Erythroblast (primary cell): Measurements from ENCODE around the gene AP1B1.

Experiments
- GATA1 ChIP-seq: IDR thresholded peaks from 2 replicates; pipeline ENCODE4 v1.6.1; 2011; ENCODE audit warnings: low read depth, mild to moderate bottlenecking, control low read depth, low read length, moderate library complexity
- POLR2A ChIP-seq: IDR thresholded peaks from 2 replicates; pipeline ENCODE4 v1.6.1; 2011; ENCODE audit warnings: mild to moderate bottlenecking, low read length

DNA sequence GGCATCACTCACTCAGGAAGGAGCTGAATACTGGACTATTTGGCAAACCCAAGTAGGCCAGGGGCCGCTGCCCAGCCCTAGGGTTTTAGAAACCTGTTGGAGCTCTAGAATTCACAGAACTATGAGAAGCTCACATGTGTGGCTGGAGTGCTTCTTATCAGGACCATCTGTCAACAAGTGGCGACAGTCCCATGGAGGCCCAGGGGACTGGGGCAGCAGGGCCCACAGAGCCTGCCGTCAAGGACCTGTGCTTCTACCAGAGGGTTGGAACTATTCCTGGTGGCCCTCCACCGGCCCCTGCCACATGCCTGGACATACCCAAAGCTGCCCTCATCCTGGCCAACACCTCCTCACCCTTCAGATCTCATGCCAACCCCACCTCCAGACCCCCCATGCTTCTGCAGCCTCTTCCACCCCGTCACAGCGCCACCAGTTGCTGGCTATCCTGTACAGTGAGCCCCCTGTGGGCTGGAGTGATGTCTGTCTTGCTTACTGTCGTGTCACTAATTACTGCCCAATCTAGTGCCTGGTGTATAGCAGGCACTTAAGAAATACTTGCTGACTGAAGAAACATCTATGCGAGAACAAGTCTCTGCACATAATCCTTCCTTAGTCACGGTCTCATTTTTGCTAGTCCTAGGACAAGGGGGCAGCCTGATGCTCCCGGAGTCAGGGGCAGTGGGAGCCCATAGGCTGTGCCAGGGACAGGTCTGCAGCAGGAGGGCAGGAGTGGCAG lies 45.6 kb downstream of the AP1B1 start:
- TF ChIP-seq POLR2A (no peak), GATA1 (no peak)
